GM23338 (cell line): Measurements from ENCODE around the gene CACNG7. TPM values are rescaled to one million over a fixed set of nuclear protein-coding genes. Genes with fewer than 3 reads are reported as not detected.

Source experiments
- ATAC-seq: fragments of 200-7000 bp; cut with Tn5 transposase; 3 replicates; pipeline ENCODE4 v1.9.1; 2020
- DNase-seq: peaks from one replicate; pipeline ENCODE4 v3.0.0-alpha.2; 2015; ENCODE audit warnings: low spot score
- H2AFZ ChIP-seq: fragments of 200-600 bp; sonication (generic); 2 replicates; pipeline ENCODE4 v1.8.0; 2016; ENCODE audit warnings: antibody characterized with exemption, mild to moderate bottlenecking, moderate library complexity
- H3F3A ChIP-seq: fragments of 200-600 bp; sonication (generic); replicated peaks from 2 replicates; pipeline ENCODE4 v1.8.0; 2017; ENCODE audit warnings: antibody characterized with exemption, mixed run types, low read depth
- H3K27ac ChIP-seq: fragments of 200-600 bp; sonication (generic); 2 replicates; pipeline ENCODE4 v1.6.1; 2016; ENCODE audit warnings: low read depth
- H3K27me3 ChIP-seq: fragments of 200-600 bp; sonication (generic); 2 replicates; pipeline ENCODE4 v1.8.0; 2016; ENCODE audit warnings: mild to moderate bottlenecking, mixed run types, moderate library complexity; ENCODE audit not compliant: insufficient read depth
- H3K36me3 ChIP-seq: fragments of 200-600 bp; sonication (generic); 2 replicates; pipeline ENCODE4 v1.8.0; 2016; ENCODE audit warnings: mild to moderate bottlenecking; ENCODE audit not compliant: insufficient read depth
- H3K4me1 ChIP-seq: fragments of 200-600 bp; sonication (generic); 2 replicates; pipeline ENCODE4 v1.8.0; 2016; ENCODE audit warnings: mild to moderate bottlenecking, moderate library complexity; ENCODE audit not compliant: insufficient read depth
- H3K4me2 ChIP-seq: fragments of 200-600 bp; sonication (generic); 2 replicates; pipeline ENCODE4 v1.7.1; 2017; ENCODE audit warnings: mixed run types
- H3K4me3 ChIP-seq: fragments of 200-600 bp; sonication (generic); 2 replicates; pipeline ENCODE4 v1.6.1; 2016; ENCODE audit warnings: mixed run types
- H3K79me2 ChIP-seq: fragments of 200-600 bp; sonication (generic); replicated peaks from 2 replicates; pipeline ENCODE4 v1.8.0; 2017; ENCODE audit warnings: mild to moderate bottlenecking; ENCODE audit not compliant: insufficient read depth
- H3K9me2 ChIP-seq: fragments of 200-600 bp; sonication (generic); 2 replicates; pipeline ENCODE4 v1.8.0; 2017; ENCODE audit not compliant: insufficient read depth
- H4K20me1 ChIP-seq: fragments of 200-600 bp; sonication (generic); replicated peaks from 2 replicates; pipeline ENCODE4 v1.8.0; 2017; ENCODE audit warnings: mild to moderate bottlenecking; ENCODE audit not compliant: insufficient read depth
- H3K27ac Mint-ChIP-seq: 2 replicates; pipeline ENCODE4 v1.8.0; 2020; ENCODE audit warnings: inconsistent platforms, mild to moderate bottlenecking, moderate library complexity, mixed read lengths
- H3K27me3 Mint-ChIP-seq: 3 replicates; pipeline ENCODE4 v1.8.0; 2022; ENCODE audit warnings: low read depth, mild to moderate bottlenecking, moderate library complexity, mixed read lengths, inconsistent platforms; ENCODE audit not compliant: insufficient read depth, poor library complexity
- H3K36me3 Mint-ChIP-seq: 3 replicates; pipeline ENCODE4 v1.8.0; 2021; ENCODE audit warnings: low read depth, mild to moderate bottlenecking, inconsistent platforms, moderate library complexity, mixed read lengths
- H3K4me1 Mint-ChIP-seq: 3 replicates; pipeline ENCODE4 v1.8.0; 2020; ENCODE audit warnings: mild to moderate bottlenecking, inconsistent platforms, mixed read lengths
- H3K4me3 Mint-ChIP-seq: 3 replicates; pipeline ENCODE4 v1.8.0; 2021; ENCODE audit warnings: moderate library complexity, mild to moderate bottlenecking, inconsistent platforms, mixed read lengths
- H3K9me3 Mint-ChIP-seq: 3 replicates; pipeline ENCODE4 v1.8.0; 2020; ENCODE audit warnings: moderate library complexity, mild to moderate bottlenecking, inconsistent platforms, mixed read lengths
- CREB1 ChIP-seq: fragments of 250-450 bp; sonication (Bioruptor Pico); IDR thresholded peaks from 2 replicates; pipeline ENCODE4 v1.5.0; 2020; ENCODE audit warnings: low read depth, mild to moderate bottlenecking, moderate library complexity
- EZH2phosphoT487 ChIP-seq: fragments of 200-600 bp; sonication (generic); IDR thresholded peaks from one replicate; pipeline ENCODE4 v1.8.1; 2018; ENCODE audit warnings: antibody characterized with exemption; ENCODE audit not compliant: unreplicated experiment
- JUNB ChIP-seq: IDR thresholded peaks from one replicate; pipeline ENCODE4 v1.6.1; 2016; ENCODE audit warnings: antibody characterized with exemption; ENCODE audit not compliant: unreplicated experiment
- NANOG ChIP-seq: IDR thresholded peaks from 2 replicates; pipeline ENCODE4 v1.6.1; 2016; ENCODE audit warnings: antibody characterized with exemption, borderline replicate concordance
- ZNF114 ChIP-seq: fragments of 250-450 bp; sonication (Bioruptor Pico); IDR thresholded peaks from 2 replicates; pipeline ENCODE4 v1.5.0; 2020; ENCODE audit warnings: mild to moderate bottlenecking, moderate library complexity
- polyA plus RNA-seq: library from polyadenylated mRNA; unstranded; fragments of >200 nt; fragmentation: Nextera tagmentation; extraction: Ambion mirVana; gene quantifications from 2 replicates; pipeline ENCODE4 v1.2.1, GENCODE V29; 2016
- total RNA-seq: library from RNA; depleted of rRNA; stranded (reverse); fragments of >200 nt; shearing (Covaris generic); gene quantifications from 2 replicates; pipeline ENCODE4 v1.2.3, GENCODE V29; 2014
- TF ChIP-seq, protein P1 (sequence below): IDR thresholded peaks from one replicate; pipeline ENCODE4 v1.6.1; 2018; ENCODE audit warnings: antibody characterized with exemption; ENCODE audit not compliant: unreplicated experiment
- TF ChIP-seq, protein P2 (sequence below): IDR thresholded peaks from 2 replicates; pipeline ENCODE4 v1.6.1; 2016; ENCODE audit warnings: antibody characterized with exemption
- TF ChIP-seq, protein P3 (sequence below): fragments of 250-450 bp; sonication (Bioruptor Pico); IDR thresholded peaks from 2 replicates; pipeline ENCODE4 v1.5.0; 2020; ENCODE audit warnings: mild to moderate bottlenecking, moderate library complexity

The CACNG7 gene
- total and polyA plus RNA-seq, 2 experiments from 2014 or later = 9.8 to 15.6 TPM

DNA sequence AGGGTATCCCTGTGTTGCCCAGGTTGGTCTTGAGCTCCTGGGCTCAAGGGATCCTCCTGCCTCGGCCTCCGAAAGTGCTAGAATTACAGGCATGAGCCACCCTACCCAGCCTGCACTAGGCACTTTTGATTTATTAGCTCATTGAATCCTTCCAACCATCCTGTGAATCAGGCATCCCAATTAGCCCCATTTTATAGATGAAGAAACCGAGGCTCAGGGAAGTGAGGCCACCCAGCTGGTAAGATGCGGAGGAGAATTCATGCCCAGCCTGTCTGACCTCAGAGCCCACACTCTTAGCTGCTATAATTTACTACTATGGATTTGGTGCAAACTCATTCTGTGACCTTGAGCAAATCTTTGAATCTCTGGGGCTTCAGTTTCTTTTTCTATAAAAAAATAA is 35.9 kb downstream of the CACNG7 start (continued):
- TF ChIP-seq, protein P1, sequence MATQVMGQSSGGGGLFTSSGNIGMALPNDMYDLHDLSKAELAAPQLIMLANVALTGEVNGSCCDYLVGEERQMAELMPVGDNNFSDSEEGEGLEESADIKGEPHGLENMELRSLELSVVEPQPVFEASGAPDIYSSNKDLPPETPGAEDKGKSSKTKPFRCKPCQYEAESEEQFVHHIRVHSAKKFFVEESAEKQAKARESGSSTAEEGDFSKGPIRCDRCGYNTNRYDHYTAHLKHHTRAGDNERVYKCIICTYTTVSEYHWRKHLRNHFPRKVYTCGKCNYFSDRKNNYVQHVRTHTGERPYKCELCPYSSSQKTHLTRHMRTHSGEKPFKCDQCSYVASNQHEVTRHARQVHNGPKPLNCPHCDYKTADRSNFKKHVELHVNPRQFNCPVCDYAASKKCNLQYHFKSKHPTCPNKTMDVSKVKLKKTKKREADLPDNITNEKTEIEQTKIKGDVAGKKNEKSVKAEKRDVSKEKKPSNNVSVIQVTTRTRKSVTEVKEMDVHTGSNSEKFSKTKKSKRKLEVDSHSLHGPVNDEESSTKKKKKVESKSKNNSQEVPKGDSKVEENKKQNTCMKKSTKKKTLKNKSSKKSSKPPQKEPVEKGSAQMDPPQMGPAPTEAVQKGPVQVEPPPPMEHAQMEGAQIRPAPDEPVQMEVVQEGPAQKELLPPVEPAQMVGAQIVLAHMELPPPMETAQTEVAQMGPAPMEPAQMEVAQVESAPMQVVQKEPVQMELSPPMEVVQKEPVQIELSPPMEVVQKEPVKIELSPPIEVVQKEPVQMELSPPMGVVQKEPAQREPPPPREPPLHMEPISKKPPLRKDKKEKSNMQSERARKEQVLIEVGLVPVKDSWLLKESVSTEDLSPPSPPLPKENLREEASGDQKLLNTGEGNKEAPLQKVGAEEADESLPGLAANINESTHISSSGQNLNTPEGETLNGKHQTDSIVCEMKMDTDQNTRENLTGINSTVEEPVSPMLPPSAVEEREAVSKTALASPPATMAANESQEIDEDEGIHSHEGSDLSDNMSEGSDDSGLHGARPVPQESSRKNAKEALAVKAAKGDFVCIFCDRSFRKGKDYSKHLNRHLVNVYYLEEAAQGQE = no peak
- TF ChIP-seq JUNB = no peak

DNA sequence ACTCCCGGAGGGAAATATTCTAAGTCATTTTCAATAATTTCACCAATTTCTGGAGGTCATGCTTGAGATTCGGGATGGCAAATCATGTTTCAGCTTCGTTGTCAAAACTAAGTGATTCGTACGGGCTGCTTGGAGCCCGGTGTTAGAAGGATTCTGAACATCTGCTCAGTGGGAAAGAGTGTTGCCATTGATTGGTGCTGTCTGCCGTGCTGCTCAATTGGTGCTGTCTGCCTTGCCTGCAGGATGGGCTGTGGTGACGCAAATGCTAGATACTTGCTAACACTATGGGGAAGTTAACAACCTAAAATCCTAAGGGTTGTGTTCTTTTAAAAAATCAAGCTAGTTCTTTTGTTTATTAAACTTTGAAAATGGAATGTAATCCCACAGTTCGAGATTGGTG is 36.4 kb downstream of the CACNG7 start:
- Histone ChIP-seq H3K9me2 (no peaks in the 10 kb centered on the region), H3K79me2 (no peaks in the 10 kb centered on the region), H3K4me2 (peak overlapping the region; percentile 72), H3F3A (peaks cover 19% of the 10 kb centered on the region), H3K27me3 (no peaks in the 10 kb centered on the region), H3K4me1 (peaks cover 16% of the 10 kb centered on the region), H4K20me1 (no peaks in the 10 kb centered on the region), H3K4me3 (peak overlapping the region; percentile 42), H2AFZ (no peak overlapping the region), H3K27ac (no peak overlapping the region; the same call in 1 of the 2 replicates), H3K36me3 (no peaks in the 10 kb centered on the region)
- peaks cover 3% of the 10 kb centered on the region for H3K36me3 Mint-ChIP-seq
- H3K27me3 Mint-ChIP-seq = peaks cover 18% of the 10 kb centered on the region
- ATAC-seq (peak; percentile 20), DNase-seq (peak; percentile 89)
- TF ChIP-seq CREB1 (CRISPR knock-in tag) = peak; percentile 67
- TF ChIP-seq, protein P2, sequence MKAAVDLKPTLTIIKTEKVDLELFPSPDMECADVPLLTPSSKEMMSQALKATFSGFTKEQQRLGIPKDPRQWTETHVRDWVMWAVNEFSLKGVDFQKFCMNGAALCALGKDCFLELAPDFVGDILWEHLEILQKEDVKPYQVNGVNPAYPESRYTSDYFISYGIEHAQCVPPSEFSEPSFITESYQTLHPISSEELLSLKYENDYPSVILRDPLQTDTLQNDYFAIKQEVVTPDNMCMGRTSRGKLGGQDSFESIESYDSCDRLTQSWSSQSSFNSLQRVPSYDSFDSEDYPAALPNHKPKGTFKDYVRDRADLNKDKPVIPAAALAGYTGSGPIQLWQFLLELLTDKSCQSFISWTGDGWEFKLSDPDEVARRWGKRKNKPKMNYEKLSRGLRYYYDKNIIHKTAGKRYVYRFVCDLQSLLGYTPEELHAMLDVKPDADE = peak; percentile 57
- TF ChIP-seq NANOG = no peak
- TF ChIP-seq ZNF114 (CRISPR knock-in tag) = no peak
- peak overlapping the region; percentile 71; the same call in 1 of the 2 replicates for H3K27ac Mint-ChIP-seq
- H3K4me3 Mint-ChIP-seq = peak overlapping the region; percentile 73
- H3K4me1 Mint-ChIP-seq = peaks cover 31% of the 10 kb centered on the region
- H3K9me3 Mint-ChIP-seq = no peaks in the 10 kb centered on the region

DNA sequence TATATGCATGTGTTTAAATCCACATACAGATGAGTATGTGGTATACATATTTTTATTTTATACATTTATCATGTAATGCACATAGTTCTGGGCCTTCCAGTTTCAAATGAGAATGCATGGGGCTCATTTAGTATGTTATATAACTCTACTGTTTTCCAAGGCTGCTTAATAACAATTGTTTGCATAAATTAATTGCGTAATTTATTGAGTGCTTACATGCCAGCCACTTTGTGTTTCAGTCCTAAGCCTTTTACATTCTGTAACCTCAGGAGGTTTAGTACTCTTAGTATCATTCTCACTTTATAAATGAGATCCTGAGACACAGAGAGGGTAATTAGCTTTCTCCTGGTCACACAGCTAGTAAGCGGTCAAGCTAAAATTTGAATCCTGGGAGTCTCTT is 36.9 kb downstream of the CACNG7 start:
- Histone ChIP-seq H3F3A (peaks cover 17% of the 10 kb centered on the region), H3K9me2 (no peaks in the 10 kb centered on the region), H3K36me3 (no peaks in the 10 kb centered on the region), H3K27me3 (no peaks in the 10 kb centered on the region), H3K27ac (no peak overlapping the region), H3K4me3 (peak overlapping the region; percentile 42), H3K79me2 (no peaks in the 10 kb centered on the region), H4K20me1 (no peaks in the 10 kb centered on the region), H3K4me2 (peak overlapping the region; percentile 52), H3K4me1 (peaks cover 16% of the 10 kb centered on the region), H2AFZ (no peak overlapping the region)
- ATAC-seq = no peak
- Mint-ChIP-seq H3K27ac (0 out of 2 replicates have a peak overlapping the region, but pooled peaks have one; percentile 52), H3K4me1 (peaks cover 31% of the 10 kb centered on the region), H3K27me3 (peaks cover 18% of the 10 kb centered on the region), H3K4me3 (peak overlapping the region; percentile 73), H3K36me3 (no peaks in the 10 kb centered on the region; the same call in 2 of the 3 replicates), H3K9me3 (no peaks in the 10 kb centered on the region)
- DNase-seq = no peak
- TF ChIP-seq ZNF114 (CRISPR knock-in tag) (no peak), EZH2phosphoT487 (no peak)
- TF ChIP-seq, protein P3, sequence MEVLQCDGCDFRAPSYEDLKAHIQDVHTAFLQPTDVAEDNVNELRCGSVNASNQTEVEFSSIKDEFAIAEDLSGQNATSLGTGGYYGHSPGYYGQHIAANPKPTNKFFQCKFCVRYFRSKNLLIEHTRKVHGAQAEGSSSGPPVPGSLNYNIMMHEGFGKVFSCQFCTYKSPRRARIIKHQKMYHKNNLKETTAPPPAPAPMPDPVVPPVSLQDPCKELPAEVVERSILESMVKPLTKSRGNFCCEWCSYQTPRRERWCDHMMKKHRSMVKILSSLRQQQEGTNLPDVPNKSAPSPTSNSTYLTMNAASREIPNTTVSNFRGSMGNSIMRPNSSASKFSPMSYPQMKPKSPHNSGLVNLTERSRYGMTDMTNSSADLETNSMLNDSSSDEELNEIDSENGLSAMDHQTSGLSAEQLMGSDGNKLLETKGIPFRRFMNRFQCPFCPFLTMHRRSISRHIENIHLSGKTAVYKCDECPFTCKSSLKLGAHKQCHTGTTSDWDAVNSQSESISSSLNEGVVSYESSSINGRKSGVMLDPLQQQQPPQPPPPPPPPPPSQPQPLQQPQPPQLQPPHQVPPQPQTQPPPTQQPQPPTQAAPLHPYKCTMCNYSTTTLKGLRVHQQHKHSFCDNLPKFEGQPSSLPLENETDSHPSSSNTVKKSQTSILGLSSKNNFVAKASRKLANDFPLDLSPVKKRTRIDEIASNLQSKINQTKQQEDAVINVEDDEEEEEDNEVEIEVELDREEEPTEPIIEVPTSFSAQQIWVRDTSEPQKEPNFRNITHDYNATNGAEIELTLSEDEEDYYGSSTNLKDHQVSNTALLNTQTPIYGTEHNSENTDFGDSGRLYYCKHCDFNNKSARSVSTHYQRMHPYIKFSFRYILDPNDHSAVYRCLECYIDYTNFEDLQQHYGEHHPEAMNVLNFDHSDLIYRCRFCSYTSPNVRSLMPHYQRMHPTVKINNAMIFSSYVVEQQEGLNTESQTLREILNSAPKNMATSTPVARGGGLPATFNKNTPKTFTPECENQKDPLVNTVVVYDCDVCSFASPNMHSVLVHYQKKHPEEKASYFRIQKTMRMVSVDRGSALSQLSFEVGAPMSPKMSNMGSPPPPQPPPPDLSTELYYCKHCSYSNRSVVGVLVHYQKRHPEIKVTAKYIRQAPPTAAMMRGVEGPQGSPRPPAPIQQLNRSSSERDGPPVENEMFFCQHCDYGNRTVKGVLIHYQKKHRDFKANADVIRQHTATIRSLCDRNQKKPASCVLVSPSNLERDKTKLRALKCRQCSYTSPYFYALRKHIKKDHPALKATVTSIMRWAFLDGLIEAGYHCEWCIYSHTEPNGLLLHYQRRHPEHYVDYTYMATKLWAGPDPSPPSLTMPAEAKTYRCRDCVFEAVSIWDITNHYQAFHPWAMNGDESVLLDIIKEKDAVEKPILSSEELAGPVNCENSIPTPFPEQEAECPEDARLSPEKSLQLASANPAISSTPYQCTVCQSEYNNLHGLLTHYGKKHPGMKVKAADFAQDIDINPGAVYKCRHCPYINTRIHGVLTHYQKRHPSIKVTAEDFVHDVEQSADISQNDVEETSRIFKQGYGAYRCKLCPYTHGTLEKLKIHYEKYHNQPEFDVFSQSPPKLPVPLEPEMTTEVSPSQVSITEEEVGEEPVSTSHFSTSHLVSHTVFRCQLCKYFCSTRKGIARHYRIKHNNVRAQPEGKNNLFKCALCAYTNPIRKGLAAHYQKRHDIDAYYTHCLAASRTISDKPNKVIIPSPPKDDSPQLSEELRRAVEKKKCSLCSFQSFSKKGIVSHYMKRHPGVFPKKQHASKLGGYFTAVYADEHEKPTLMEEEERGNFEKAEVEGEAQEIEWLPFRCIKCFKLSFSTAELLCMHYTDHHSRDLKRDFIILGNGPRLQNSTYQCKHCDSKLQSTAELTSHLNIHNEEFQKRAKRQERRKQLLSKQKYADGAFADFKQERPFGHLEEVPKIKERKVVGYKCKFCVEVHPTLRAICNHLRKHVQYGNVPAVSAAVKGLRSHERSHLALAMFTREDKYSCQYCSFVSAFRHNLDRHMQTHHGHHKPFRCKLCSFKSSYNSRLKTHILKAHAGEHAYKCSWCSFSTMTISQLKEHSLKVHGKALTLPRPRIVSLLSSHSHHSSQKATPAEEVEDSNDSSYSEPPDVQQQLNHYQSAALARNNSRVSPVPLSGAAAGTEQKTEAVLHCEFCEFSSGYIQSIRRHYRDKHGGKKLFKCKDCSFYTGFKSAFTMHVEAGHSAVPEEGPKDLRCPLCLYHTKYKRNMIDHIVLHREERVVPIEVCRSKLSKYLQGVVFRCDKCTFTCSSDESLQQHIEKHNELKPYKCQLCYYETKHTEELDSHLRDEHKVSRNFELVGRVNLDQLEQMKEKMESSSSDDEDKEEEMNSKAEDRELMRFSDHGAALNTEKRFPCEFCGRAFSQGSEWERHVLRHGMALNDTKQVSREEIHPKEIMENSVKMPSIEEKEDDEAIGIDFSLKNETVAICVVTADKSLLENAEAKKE (CRISPR knock-in tag) = no peak
- TF ChIP-seq, protein P2 = no peak
